ENCODE measurements around the gene SLC7A8. TPM values are rescaled to one million over a fixed set of nuclear protein-coding genes. Genes with fewer than 3 reads are reported as not detected.

SLC7A8 gene
- total and polyA plus RNA-seq, 2 experiments from 2014 or later: 117 to 124 TPM

DNA sequence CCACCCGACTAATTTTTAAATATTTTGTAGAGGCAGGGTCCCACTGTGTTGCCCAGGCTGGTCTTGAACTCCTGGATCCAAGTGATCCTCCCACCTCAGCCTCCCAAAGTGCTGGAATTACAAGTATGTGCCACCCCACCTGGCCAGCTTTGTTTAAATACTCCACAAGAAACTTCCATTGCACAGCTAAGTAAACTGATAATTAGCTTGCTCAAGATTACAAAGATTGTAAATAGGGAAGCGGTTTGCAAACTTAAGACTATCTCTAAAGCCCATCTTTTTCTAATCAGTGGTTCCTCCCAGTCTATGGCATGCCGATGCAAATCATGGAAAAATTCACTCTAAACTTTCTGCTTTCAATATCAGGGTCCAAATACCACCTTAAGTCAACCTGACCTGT, 9.7 kb downstream of the SLC7A8 start:
- H3K4me3 ChIP-seq: no peak overlapping the region
- TF ChIP-seq POLR2AphosphoS5 (IDR thresholded peaks at IDR 0.05; ENCODE audit: low read depth): no peak
- no peak for TF ChIP-seq STAT1 (IDR thresholded peaks at IDR 0.05; ENCODE audit: unreplicated experiment)
- TF ChIP-seq, protein P1, sequence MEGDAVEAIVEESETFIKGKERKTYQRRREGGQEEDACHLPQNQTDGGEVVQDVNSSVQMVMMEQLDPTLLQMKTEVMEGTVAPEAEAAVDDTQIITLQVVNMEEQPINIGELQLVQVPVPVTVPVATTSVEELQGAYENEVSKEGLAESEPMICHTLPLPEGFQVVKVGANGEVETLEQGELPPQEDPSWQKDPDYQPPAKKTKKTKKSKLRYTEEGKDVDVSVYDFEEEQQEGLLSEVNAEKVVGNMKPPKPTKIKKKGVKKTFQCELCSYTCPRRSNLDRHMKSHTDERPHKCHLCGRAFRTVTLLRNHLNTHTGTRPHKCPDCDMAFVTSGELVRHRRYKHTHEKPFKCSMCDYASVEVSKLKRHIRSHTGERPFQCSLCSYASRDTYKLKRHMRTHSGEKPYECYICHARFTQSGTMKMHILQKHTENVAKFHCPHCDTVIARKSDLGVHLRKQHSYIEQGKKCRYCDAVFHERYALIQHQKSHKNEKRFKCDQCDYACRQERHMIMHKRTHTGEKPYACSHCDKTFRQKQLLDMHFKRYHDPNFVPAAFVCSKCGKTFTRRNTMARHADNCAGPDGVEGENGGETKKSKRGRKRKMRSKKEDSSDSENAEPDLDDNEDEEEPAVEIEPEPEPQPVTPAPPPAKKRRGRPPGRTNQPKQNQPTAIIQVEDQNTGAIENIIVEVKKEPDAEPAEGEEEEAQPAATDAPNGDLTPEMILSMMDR (conservative IDR thresholded peaks at IDR 0.05; ENCODE audit: low read depth in 2 of 2): no peak
- no peak for TF ChIP-seq CREB1 (CRISPR knock-in tag; IDR thresholded peaks at IDR 0.05; ENCODE audit: low read depth)
- no peak for TF ChIP-seq EZH2 (IDR thresholded peaks at IDR 0.05; ENCODE audit: low read depth, unreplicated experiment)
- no peak overlapping the region for H2AFZ ChIP-seq
- H3K36me3 Mint-ChIP-seq (ENCODE audit: low read depth): peaks cover 39% of the 10 kb centered on the region
- H3K9me2 ChIP-seq (ENCODE audit: insufficient read depth): no peaks in the 10 kb centered on the region
- H3K27me3 ChIP-seq (ENCODE audit: insufficient read depth): no peaks in the 10 kb centered on the region
- ATAC-seq (no peak), DNase-seq (ENCODE audit: low spot score) (no peak)
- peaks cover 7% of the 10 kb centered on the region for H3K36me3 ChIP-seq (ENCODE audit: insufficient read depth)
- H3K79me2 ChIP-seq (replicated peaks; ENCODE audit: insufficient read depth): peaks cover 62% of the 10 kb centered on the region
- H3K27ac Mint-ChIP-seq: no peak overlapping the region
- no peaks in the 10 kb centered on the region for H3K9me3 Mint-ChIP-seq
- 0 out of 2 replicates have a peak, but pooled peaks cover 5% of the 10 kb centered on the region for H3F3A ChIP-seq (replicated peaks; ENCODE audit: low read depth)
- no peak overlapping the region for H3K4me2 ChIP-seq
- peaks cover 9% of the 10 kb centered on the region for H3K27me3 Mint-ChIP-seq (ENCODE audit: insufficient read depth, low read depth, poor library complexity)
- H3K27ac ChIP-seq (ENCODE audit: low read depth): no peak overlapping the region
- H4K20me1 ChIP-seq (replicated peaks; ENCODE audit: insufficient read depth): peaks cover 15% of the 10 kb centered on the region
- no peak overlapping the region; the same call in 2 of the 3 replicates for H3K4me3 Mint-ChIP-seq
- H3K4me1 ChIP-seq (ENCODE audit: insufficient read depth): peaks cover 22% of the 10 kb centered on the region
- peaks cover 38% of the 10 kb centered on the region for H3K4me1 Mint-ChIP-seq

DNA sequence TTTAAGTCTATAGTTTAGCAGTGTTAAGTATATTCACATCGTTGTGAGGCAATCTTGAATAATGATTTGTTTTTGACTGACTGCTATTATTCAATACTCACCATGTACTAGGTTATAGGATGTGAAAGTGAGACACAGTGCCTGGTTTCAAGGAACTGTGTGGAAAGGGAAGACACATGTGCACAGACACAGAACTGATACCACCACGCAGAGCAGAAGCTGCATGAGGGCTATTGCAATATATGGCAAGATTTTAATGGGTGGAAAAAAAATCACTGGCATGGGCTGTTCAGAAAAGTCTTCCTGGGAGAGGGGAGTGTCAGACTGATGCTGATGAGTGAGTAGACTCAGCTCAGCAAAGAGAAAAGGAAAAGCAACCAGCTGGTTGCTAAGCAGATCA, 10.4 kb downstream of the SLC7A8 start:
- peaks cover 60% of the 10 kb centered on the region for H3K79me2 ChIP-seq (replicated peaks; ENCODE audit: insufficient read depth)
- H2AFZ ChIP-seq: no peak overlapping the region
- Mint-ChIP-seq H3K4me1 (peaks cover 37% of the 10 kb centered on the region), H3K4me3 (no peak overlapping the region; the same call in 2 of the 3 replicates), H3K27me3 (ENCODE audit: insufficient read depth, low read depth, poor library complexity) (peaks cover 9% of the 10 kb centered on the region), H3K9me3 (no peaks in the 10 kb centered on the region), H3K27ac (no peak overlapping the region), H3K36me3 (ENCODE audit: low read depth) (peaks cover 43% of the 10 kb centered on the region)
- no peak for ATAC-seq
- no peak for DNase-seq (ENCODE audit: low spot score)
- no peak overlapping the region for H3K27ac ChIP-seq (ENCODE audit: low read depth)
- H4K20me1 ChIP-seq (replicated peaks; ENCODE audit: insufficient read depth): peaks cover 15% of the 10 kb centered on the region
- H3K27me3 ChIP-seq (ENCODE audit: insufficient read depth): no peaks in the 10 kb centered on the region
- no peak overlapping the region for H3K4me2 ChIP-seq
- H3F3A ChIP-seq (replicated peaks; ENCODE audit: low read depth): 0 out of 2 replicates have a peak, but pooled peaks cover 5% of the 10 kb centered on the region
- peaks cover 22% of the 10 kb centered on the region for H3K4me1 ChIP-seq (ENCODE audit: insufficient read depth)
- H3K9me2 ChIP-seq (ENCODE audit: insufficient read depth): no peaks in the 10 kb centered on the region
- peaks cover 7% of the 10 kb centered on the region for H3K36me3 ChIP-seq (ENCODE audit: insufficient read depth)
- H3K4me3 ChIP-seq: no peak overlapping the region
- TF ChIP-seq STAT1 (IDR thresholded peaks at IDR 0.05; ENCODE audit: unreplicated experiment): no peak
- TF ChIP-seq, protein P2, sequence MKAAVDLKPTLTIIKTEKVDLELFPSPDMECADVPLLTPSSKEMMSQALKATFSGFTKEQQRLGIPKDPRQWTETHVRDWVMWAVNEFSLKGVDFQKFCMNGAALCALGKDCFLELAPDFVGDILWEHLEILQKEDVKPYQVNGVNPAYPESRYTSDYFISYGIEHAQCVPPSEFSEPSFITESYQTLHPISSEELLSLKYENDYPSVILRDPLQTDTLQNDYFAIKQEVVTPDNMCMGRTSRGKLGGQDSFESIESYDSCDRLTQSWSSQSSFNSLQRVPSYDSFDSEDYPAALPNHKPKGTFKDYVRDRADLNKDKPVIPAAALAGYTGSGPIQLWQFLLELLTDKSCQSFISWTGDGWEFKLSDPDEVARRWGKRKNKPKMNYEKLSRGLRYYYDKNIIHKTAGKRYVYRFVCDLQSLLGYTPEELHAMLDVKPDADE (IDR thresholded peaks at IDR 0.05): no peak
- TF ChIP-seq EZH2phosphoT487 (IDR thresholded peaks at IDR 0.05; ENCODE audit: unreplicated experiment): no peak
- TF ChIP-seq CREB1 (CRISPR knock-in tag; IDR thresholded peaks at IDR 0.05; ENCODE audit: low read depth): no peak
- TF ChIP-seq POLR2AphosphoS5 (IDR thresholded peaks at IDR 0.05; ENCODE audit: low read depth): no peak
- no peak for TF ChIP-seq NANOG (IDR thresholded peaks at IDR 0.05; ENCODE audit: borderline replicate concordance)
- TF ChIP-seq JUNB (IDR thresholded peaks at IDR 0.05; ENCODE audit: unreplicated experiment): no peak
- TF ChIP-seq, protein P3, sequence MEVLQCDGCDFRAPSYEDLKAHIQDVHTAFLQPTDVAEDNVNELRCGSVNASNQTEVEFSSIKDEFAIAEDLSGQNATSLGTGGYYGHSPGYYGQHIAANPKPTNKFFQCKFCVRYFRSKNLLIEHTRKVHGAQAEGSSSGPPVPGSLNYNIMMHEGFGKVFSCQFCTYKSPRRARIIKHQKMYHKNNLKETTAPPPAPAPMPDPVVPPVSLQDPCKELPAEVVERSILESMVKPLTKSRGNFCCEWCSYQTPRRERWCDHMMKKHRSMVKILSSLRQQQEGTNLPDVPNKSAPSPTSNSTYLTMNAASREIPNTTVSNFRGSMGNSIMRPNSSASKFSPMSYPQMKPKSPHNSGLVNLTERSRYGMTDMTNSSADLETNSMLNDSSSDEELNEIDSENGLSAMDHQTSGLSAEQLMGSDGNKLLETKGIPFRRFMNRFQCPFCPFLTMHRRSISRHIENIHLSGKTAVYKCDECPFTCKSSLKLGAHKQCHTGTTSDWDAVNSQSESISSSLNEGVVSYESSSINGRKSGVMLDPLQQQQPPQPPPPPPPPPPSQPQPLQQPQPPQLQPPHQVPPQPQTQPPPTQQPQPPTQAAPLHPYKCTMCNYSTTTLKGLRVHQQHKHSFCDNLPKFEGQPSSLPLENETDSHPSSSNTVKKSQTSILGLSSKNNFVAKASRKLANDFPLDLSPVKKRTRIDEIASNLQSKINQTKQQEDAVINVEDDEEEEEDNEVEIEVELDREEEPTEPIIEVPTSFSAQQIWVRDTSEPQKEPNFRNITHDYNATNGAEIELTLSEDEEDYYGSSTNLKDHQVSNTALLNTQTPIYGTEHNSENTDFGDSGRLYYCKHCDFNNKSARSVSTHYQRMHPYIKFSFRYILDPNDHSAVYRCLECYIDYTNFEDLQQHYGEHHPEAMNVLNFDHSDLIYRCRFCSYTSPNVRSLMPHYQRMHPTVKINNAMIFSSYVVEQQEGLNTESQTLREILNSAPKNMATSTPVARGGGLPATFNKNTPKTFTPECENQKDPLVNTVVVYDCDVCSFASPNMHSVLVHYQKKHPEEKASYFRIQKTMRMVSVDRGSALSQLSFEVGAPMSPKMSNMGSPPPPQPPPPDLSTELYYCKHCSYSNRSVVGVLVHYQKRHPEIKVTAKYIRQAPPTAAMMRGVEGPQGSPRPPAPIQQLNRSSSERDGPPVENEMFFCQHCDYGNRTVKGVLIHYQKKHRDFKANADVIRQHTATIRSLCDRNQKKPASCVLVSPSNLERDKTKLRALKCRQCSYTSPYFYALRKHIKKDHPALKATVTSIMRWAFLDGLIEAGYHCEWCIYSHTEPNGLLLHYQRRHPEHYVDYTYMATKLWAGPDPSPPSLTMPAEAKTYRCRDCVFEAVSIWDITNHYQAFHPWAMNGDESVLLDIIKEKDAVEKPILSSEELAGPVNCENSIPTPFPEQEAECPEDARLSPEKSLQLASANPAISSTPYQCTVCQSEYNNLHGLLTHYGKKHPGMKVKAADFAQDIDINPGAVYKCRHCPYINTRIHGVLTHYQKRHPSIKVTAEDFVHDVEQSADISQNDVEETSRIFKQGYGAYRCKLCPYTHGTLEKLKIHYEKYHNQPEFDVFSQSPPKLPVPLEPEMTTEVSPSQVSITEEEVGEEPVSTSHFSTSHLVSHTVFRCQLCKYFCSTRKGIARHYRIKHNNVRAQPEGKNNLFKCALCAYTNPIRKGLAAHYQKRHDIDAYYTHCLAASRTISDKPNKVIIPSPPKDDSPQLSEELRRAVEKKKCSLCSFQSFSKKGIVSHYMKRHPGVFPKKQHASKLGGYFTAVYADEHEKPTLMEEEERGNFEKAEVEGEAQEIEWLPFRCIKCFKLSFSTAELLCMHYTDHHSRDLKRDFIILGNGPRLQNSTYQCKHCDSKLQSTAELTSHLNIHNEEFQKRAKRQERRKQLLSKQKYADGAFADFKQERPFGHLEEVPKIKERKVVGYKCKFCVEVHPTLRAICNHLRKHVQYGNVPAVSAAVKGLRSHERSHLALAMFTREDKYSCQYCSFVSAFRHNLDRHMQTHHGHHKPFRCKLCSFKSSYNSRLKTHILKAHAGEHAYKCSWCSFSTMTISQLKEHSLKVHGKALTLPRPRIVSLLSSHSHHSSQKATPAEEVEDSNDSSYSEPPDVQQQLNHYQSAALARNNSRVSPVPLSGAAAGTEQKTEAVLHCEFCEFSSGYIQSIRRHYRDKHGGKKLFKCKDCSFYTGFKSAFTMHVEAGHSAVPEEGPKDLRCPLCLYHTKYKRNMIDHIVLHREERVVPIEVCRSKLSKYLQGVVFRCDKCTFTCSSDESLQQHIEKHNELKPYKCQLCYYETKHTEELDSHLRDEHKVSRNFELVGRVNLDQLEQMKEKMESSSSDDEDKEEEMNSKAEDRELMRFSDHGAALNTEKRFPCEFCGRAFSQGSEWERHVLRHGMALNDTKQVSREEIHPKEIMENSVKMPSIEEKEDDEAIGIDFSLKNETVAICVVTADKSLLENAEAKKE (CRISPR knock-in tag; IDR thresholded peaks at IDR 0.05): no peak
- TF ChIP-seq EZH2 (IDR thresholded peaks at IDR 0.05; ENCODE audit: low read depth, unreplicated experiment): no peak
